HG03103 (cell line): ENCODE measurements around the gene PIGT.
"Not testable (repeated sequence)": the region's sequence is repeated elsewhere in the genome, so short reads cannot be mapped to it uniquely, and the experiment has no call there.

Experiments
- ATAC-seq: cut with Tn5 transposase; IDR thresholded peaks from one replicate; pipeline ENCODE4 v1.9.1; 2021; ENCODE audit warnings: low read depth; ENCODE audit not compliant: unreplicated experiment

PIGT gene

DNA sequence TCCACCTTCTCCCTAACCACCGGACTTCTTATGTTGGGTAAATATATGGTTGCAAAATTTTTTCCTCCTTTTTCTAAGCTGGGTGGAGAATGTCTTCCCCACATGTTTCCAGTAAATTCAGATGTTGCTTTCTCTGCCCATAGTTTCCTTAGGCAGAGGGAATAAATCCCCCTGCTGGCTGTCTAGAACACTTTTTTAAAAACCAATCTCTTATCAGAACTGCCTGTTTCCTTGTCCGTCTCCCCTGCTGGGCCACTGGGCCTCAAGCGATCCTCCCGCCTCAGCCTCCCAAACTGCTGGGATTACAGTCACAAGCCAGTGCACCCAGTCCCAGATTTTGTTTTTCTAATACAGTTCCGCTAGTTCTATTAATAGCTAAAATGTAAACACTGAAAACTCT is 43.7 kb downstream of the PIGT start:
- no peak for ATAC-seq

DNA sequence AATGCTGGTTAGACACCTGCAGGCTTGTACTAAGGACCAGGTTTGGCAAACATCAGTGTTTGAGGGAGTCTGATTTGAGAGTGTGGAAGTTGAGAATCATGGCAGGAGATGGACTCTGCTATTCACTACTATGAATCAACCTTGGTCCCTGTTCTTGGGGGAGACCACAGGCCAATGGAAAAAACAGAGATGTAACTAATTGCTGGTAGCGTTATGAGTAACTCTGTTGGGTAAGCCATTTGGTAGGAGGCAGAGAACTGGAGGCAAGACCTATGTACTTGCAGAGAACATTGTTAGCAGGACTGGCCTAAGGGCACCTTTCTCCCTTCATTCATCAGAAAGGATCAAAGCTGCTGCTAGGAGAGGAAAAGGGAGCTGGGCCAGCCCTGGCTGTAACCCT is 45.3 kb downstream of the PIGT start:
- no peak for ATAC-seq

DNA sequence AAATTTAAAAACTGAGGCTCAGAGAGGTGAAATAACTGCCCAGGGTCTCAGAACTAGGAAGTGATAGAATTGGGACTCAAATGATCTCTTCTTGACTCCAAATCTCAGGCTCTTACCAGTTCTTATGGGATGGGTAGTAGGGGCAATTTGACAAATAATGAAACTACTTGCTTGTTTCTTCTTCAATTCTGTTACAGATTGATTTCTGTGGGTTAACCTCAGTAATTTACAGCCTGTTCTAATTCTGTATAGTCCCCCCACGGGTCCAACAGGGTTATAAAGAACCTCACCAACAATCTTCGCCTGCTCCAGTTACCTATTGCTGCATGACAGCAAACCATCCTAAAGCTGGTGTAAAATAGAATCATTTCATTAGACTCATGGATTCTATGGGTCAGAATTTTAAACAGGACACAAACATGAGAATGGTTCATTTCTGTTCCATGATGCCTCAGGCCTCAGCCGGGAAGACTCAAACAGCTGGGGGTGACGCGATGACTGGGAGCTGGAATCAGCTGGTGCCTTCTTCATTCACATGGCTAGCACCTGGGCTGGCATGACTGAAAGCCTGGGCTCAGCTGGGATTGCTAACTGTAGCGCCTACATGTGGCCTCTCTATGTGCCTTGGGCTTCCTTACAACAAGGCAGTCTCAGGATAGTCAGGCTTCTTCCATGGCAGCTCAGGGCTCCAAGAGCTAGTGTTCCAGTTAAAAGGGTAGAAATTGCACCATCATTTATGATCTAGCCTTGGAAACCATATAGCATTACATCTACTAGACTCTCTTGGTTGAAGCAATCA is 47.0 kb downstream of the PIGT start:
- ATAC-seq, result no peak

DNA sequence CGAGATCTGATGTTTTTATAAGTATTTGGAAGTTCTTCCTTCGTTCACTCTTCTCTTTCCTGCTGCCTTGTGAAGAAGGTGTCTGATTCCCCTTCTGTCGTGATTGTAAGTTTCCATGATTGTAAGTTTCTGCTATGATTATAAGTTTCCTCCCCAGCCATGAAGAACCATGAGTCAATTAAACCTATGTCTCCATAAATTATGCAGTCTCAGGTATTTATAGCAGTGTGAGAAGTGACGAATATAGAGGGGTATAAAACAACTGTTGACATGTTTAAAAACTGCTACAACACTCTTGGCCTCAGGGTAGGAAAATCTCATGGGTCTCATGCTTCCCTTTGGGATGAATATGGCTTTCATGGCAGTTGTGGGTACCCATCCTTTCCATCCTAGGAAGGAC is 47.8 kb downstream of the PIGT start:
- no peak for ATAC-seq

DNA sequence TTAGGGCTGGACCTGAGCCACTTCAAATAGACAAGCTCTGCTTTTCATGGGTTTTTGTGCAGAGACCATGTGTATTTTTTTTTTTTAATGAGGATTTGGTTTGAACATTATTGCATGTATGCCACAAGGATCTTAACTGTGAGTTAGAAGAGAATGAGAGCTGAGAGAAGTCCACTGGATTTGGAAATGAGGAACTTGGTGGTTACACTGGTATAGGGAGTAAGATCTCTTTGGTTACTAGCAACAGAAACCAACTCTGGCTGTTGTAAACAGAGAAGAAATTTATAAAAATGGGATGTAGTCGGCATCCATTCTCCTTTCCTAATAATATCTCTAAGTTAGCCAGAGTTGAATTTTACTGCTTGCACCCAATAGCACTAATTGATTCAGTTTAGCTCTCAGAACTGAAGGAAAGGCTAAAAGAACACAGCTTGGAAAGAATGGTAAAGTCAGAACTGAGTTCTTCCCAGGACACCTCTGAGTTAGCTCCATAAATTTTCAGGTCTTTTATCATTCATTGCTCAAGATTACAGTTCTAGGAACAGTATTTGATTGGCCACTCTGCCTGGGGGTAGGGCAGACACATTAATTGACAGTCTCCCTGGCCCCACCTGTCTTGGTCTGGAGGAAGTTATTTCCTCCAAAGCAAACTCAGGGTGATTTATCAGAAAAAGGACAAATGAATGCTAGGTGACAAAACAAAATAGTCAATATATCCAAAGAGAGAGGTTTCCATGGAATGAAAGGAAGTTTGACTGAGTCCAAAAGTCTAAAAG is 49.7 kb downstream of the PIGT start:
- ATAC-seq, result no peak

DNA sequence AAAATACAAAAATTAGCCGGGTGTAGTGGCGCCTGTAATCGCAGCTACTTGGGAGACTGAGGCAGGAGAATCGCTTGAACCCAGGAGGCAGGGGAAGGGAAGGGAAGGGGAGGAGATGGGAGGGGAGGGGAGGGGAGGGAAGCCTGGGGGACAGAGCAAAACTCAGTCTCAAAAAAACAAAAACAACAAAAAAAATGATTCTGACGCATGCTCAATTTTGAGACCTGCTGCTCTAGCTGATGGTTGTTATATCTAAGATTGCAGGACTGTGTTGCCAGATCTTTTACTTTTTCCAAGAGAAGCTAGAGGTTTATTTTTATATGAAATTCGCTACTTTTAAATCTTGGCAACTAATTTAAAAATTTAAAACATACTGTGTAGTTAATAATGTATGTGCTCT is 51.2 kb downstream of the PIGT start:
- no peak for ATAC-seq

DNA sequence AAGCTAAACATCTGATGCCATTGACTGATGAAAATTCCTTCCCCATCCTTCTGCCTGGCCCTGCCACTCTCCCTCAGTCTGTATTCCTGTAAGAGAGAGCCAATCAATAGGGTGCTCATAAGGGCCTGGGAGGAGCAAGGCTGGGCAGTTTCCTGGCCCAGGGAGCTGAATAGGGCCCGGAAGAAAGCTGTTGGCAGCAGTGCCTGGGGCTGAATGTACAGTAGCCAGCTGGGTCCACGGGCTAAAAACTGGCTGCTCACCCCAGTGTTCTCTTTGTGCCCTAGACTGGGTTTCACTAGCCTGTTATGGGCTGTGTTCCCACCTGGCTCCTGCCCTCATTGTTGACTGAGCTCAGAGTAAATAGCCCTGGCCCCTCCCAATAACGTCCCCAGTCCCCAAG is 51.9 kb downstream of the PIGT start:
- no peak for ATAC-seq

DNA sequence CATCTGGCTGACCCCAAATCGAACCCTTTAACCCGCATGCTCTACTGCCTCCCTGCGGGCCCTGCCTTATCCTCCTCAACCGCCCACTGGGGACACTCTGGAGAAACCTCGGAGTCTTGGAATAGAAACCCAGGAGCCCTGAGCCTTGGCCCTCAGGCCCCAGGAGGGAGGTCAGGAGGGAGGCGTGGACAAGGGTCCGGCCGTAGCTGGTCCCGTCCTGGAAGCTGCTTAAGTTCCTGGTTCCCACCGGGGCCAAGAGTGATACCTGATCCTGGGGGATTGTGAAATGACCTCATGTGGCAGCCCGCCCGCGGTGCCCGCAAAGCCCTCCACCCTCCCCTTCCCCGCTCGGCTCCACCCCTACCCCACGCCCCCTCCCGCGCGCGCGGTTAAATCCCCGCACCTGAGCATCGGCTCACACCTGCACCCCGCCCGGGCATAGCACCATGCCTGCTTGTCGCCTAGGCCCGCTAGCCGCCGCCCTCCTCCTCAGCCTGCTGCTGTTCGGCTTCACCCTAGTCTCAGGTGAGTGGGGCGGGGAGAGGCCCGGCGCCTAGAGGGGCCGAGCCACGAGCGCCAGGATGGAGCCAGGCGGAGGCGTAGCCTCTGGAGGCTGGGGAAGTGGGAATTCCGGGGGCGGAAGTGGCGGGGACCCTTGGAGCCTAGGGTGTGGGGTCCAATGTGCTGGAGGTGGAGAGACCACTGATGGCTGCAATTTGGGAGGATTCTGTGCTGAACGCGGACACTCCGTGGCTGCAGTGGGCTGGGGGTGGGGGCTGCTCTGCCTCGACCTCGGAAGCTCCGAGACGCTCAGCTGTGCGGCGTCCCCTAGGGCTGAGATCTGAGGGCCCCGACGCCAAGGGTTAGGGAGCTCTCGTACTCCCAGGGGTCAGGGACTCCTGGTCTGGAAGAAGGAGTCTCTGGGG is 53.7 kb downstream of the PIGT start, which contains the start of gene WFDC2:
WFDC2 (plus strand) TSS at position 418 of the 926 bp plus-strand sequence; CDS start at position 447, 29 bp downstream.
- no peak for ATAC-seq

DNA sequence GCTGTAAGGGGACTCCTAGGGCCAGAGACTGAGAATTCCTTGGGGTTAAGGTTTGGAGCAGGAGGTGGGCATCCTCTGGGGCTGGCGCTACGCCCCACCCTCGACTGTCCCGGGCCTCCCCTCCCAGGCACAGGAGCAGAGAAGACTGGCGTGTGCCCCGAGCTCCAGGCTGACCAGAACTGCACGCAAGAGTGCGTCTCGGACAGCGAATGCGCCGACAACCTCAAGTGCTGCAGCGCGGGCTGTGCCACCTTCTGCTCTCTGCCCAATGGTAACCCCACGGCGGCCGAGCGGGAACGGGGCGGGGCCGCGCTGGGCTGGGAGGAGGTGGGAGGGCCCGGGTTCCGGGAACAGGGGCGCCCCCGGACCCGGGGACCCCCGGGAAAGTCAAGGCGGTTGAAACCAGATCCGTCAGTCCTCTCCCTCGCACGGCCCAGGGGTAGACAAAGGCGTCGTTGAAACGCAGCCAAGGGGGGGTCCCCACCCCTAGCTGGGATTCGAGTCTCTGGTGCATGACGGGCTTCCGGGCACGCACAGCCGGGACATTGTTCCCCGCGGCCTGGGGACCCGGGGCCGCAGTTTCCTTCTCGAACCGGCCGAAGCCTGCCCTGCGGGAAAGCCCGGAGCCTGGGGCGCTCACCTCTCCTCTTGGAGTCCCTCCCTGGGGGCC is 54.5 kb downstream of the PIGT start:
- ATAC-seq, result no peak

DNA sequence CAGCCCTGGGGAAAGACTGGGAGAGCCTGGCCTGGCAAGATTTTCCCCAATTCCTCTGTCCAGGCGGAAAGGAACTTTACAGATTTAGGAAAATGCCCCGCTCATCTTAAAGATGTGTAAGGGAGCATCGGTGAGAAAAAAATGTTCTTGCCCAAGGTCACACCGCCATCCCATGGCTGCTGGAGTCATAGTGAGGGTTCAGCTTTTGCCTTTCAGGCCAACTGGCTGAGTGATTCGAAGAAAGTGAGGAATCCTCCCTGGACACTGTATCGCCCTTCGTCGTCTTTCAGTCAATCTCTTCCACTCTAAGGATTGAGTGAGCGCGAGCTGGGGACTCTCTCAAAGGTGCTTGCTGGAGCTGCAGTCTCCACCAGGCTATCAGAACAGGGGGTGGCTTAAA is 55.0 kb downstream of the PIGT start:
- no peak for ATAC-seq

DNA sequence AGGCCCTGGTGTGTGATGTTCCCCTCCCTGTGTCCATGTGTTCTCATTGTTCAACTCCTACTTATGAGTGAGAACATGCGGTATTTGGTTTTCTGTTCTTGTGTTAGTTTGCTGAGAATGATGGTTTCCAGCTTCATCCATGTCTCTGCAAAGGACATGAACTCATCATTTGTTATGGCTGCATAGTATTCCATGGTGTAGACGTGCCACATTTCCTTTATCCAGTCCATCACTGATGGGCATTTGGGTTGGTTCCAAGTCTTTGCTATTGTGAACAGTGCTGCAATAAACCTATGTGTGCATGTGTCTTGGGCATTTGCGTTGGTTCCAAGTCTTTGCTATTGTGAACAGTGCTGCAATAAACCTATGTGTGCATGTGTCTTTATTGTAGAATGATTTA is 56.3 kb downstream of the PIGT start:
- not testable (repeated sequence) for ATAC-seq
